H1 (cell line): Measurements from ENCODE around the gene SNAP47. TPM values are rescaled to one million over a fixed set of nuclear protein-coding genes. Genes with fewer than 3 reads are reported as not detected.

ENCODE experiments used
- EGR1 ChIP-seq: IDR thresholded peaks from 2 replicates; pipeline ENCODE4 v1.6.1; 2011; ENCODE audit warnings: low read depth, low read length, borderline replicate concordance
- GTF2F1 ChIP-seq: IDR thresholded peaks from 2 replicates; pipeline ENCODE4 v1.6.1; 2012; ENCODE audit warnings: low read depth, low read length, improper control_type of control experiment, borderline replicate concordance
- KDM5A ChIP-seq: fragments of 200-600 bp; IDR thresholded peaks from 2 replicates; pipeline ENCODE4 v1.7.1; 2012; ENCODE audit warnings: mild to moderate bottlenecking, low read length, inconsistent platforms, mixed read lengths
- SP1 ChIP-seq: IDR thresholded peaks from 2 replicates; pipeline ENCODE4 v1.6.1; 2011; ENCODE audit warnings: low read depth, low read length
- TAF1 ChIP-seq: IDR thresholded peaks from 2 replicates; pipeline ENCODE4 v1.6.1; 2011; ENCODE audit warnings: mild to moderate bottlenecking, low read depth, low read length
- TBP ChIP-seq: IDR thresholded peaks from 2 replicates; pipeline ENCODE4 v1.6.1; 2011; ENCODE audit warnings: low read depth, low read length, improper control_type of control experiment
- polyA plus RNA-seq, 7 experiments: library from polyadenylated mRNA; depleted of rRNA in 3 of 7; stranded (reverse) in 5 of 7; unstranded in 2 of 7; fragments of >200 nt in 5 of 7; fragments of 200-250 nt in 2 of 7; gene quantifications; 1 replicate in 5 of 7; 2 replicates in 1 of 7; 4 replicates in 1 of 7; pipeline versions ENCODE4 v1.2.1 to v1.2.3, GENCODE V29; 2011 to 2013; ENCODE audit warnings: missing spikeins in 2 of 7, mixed read lengths in 2 of 7
- total RNA-seq: library from RNA; stranded (reverse); fragmentation: NEBNext Ultra II Directional; extraction: Animal tissue kit (Norgen Biotek cat#: 25700); gene quantifications from 2 replicates; pipeline ENCODE4 v1.2.1, GENCODE V29; 2021
- TF ChIP-seq, protein P1 (sequence below): fragments of 300-600 bp; sonication (generic); IDR thresholded peaks from 2 replicates; pipeline ENCODE4 v1.7.1; 2012; ENCODE audit warnings: low read length, moderate library complexity, mild to moderate bottlenecking, inconsistent platforms; ENCODE audit not compliant: insufficient replicate concordance
- TF ChIP-seq, protein P2 (sequence below): IDR thresholded peaks from 2 replicates; pipeline ENCODE4 v1.6.1; 2011; ENCODE audit warnings: low read depth, mild to moderate bottlenecking, low read length; ENCODE audit not compliant: insufficient read depth
- TF ChIP-seq, protein P3 (sequence below): IDR thresholded peaks from 2 replicates; pipeline ENCODE4 v1.6.1; 2012; ENCODE audit warnings: low read length, inconsistent platforms

SNAP47 gene
- total and polyA plus RNA-seq, 2 of the 8 experiments (the other 6 are each of a cell fraction or from before 2014, with no cell fraction given) = 37.6 to 42.2 TPM

DNA sequence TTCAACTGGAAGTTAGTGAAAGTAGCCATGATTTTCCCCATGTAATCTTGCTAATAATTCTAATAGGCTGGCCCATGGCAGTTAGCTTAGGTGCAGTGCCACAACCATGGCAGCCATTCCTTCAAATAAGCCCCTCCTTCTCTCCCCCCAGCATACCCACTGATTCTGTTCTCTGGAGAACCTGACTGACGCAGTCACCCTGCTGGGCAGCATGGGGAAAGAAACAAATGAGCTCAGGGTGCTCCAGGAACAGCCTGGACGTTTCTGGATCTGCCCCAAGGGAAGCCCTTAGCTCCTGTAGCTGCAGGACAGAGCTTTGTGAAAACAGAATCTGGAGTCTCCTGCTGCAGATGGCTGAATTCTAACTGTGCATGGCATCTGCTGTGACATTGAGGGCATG is 22.5 kb downstream of the SNAP47 start (continued):
- TF ChIP-seq, protein P1, sequence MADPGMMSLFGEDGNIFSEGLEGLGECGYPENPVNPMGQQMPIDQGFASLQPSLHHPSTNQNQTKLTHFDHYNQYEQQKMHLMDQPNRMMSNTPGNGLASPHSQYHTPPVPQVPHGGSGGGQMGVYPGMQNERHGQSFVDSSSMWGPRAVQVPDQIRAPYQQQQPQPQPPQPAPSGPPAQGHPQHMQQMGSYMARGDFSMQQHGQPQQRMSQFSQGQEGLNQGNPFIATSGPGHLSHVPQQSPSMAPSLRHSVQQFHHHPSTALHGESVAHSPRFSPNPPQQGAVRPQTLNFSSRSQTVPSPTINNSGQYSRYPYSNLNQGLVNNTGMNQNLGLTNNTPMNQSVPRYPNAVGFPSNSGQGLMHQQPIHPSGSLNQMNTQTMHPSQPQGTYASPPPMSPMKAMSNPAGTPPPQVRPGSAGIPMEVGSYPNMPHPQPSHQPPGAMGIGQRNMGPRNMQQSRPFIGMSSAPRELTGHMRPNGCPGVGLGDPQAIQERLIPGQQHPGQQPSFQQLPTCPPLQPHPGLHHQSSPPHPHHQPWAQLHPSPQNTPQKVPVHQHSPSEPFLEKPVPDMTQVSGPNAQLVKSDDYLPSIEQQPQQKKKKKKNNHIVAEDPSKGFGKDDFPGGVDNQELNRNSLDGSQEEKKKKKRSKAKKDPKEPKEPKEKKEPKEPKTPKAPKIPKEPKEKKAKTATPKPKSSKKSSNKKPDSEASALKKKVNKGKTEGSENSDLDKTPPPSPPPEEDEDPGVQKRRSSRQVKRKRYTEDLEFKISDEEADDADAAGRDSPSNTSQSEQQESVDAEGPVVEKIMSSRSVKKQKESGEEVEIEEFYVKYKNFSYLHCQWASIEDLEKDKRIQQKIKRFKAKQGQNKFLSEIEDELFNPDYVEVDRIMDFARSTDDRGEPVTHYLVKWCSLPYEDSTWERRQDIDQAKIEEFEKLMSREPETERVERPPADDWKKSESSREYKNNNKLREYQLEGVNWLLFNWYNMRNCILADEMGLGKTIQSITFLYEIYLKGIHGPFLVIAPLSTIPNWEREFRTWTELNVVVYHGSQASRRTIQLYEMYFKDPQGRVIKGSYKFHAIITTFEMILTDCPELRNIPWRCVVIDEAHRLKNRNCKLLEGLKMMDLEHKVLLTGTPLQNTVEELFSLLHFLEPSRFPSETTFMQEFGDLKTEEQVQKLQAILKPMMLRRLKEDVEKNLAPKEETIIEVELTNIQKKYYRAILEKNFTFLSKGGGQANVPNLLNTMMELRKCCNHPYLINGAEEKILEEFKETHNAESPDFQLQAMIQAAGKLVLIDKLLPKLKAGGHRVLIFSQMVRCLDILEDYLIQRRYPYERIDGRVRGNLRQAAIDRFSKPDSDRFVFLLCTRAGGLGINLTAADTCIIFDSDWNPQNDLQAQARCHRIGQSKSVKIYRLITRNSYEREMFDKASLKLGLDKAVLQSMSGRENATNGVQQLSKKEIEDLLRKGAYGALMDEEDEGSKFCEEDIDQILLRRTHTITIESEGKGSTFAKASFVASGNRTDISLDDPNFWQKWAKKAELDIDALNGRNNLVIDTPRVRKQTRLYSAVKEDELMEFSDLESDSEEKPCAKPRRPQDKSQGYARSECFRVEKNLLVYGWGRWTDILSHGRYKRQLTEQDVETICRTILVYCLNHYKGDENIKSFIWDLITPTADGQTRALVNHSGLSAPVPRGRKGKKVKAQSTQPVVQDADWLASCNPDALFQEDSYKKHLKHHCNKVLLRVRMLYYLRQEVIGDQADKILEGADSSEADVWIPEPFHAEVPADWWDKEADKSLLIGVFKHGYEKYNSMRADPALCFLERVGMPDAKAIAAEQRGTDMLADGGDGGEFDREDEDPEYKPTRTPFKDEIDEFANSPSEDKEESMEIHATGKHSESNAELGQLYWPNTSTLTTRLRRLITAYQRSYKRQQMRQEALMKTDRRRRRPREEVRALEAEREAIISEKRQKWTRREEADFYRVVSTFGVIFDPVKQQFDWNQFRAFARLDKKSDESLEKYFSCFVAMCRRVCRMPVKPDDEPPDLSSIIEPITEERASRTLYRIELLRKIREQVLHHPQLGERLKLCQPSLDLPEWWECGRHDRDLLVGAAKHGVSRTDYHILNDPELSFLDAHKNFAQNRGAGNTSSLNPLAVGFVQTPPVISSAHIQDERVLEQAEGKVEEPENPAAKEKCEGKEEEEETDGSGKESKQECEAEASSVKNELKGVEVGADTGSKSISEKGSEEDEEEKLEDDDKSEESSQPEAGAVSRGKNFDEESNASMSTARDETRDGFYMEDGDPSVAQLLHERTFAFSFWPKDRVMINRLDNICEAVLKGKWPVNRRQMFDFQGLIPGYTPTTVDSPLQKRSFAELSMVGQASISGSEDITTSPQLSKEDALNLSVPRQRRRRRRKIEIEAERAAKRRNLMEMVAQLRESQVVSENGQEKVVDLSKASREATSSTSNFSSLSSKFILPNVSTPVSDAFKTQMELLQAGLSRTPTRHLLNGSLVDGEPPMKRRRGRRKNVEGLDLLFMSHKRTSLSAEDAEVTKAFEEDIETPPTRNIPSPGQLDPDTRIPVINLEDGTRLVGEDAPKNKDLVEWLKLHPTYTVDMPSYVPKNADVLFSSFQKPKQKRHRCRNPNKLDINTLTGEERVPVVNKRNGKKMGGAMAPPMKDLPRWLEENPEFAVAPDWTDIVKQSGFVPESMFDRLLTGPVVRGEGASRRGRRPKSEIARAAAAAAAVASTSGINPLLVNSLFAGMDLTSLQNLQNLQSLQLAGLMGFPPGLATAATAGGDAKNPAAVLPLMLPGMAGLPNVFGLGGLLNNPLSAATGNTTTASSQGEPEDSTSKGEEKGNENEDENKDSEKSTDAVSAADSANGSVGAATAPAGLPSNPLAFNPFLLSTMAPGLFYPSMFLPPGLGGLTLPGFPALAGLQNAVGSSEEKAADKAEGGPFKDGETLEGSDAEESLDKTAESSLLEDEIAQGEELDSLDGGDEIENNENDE = no peak
- no peak for TF ChIP-seq EGR1
- TF ChIP-seq, protein P2, sequence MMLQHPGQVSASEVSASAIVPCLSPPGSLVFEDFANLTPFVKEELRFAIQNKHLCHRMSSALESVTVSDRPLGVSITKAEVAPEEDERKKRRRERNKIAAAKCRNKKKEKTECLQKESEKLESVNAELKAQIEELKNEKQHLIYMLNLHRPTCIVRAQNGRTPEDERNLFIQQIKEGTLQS = no peak
- TF ChIP-seq, protein P3, sequence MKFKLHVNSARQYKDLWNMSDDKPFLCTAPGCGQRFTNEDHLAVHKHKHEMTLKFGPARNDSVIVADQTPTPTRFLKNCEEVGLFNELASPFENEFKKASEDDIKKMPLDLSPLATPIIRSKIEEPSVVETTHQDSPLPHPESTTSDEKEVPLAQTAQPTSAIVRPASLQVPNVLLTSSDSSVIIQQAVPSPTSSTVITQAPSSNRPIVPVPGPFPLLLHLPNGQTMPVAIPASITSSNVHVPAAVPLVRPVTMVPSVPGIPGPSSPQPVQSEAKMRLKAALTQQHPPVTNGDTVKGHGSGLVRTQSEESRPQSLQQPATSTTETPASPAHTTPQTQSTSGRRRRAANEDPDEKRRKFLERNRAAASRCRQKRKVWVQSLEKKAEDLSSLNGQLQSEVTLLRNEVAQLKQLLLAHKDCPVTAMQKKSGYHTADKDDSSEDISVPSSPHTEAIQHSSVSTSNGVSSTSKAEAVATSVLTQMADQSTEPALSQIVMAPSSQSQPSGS = no peak
- no peak for TF ChIP-seq KDM5A
- no peak for TF ChIP-seq GTF2F1
- no peak for TF ChIP-seq SP1
- no peak for TF ChIP-seq TAF1
- TF ChIP-seq TBP = no peak
